K562 (cell line): ENCODE results near the gene SEC14L2. TPM values are rescaled to one million over a fixed set of nuclear protein-coding genes. Genes with fewer than 3 reads are reported as not detected.

ENCODE experiments used
- CAMTA2 ChIP-seq: fragments of 250-450 bp; sonication (Bioruptor Pico); conservative IDR thresholded peaks from 2 replicates; pipeline ENCODE4 v1.5.1; 2022
- CREM ChIP-seq: IDR thresholded peaks from 2 replicates; pipeline ENCODE4 v1.6.1; 2014; ENCODE audit warnings: antibody characterized with exemption, low read depth
- JUND ChIP-seq, 2 experiments: IDR thresholded peaks; 2 replicates in 1 of 2; 3 replicates in 1 of 2; pipeline ENCODE4 v1.6.1; 2011; ENCODE audit warnings: borderline replicate concordance in 2 of 2, low read depth in 2 of 2, low read length in 2 of 2, improper control_type of control experiment in 1 of 2, missing biosample characterization in 1 of 2, missing genetic modification characterization in 1 of 2, missing genetic modification reagents in 1 of 2
- KDM1A ChIP-seq, 2 experiments: fragments of 450-650 bp; IDR thresholded peaks; 2 replicates each; pipeline ENCODE4 v1.6.1; 2016; ENCODE audit warnings: mild to moderate bottlenecking in 2 of 2
- MAFG ChIP-seq: fragments of 450-650 bp; conservative IDR thresholded peaks from 2 replicates; pipeline ENCODE4 v1.6.1; 2016; ENCODE audit warnings: missing genetic modification characterization, missing compliant biosample characterization
- MBD2 ChIP-seq: sonication (generic); IDR thresholded peaks from 2 replicates; pipeline ENCODE4 v1.6.1; 2016; ENCODE audit warnings: low read depth, borderline replicate concordance
- RBM15 ChIP-seq: fragments of 200-400 bp; formaldehyde crosslinking; IDR thresholded peaks from 2 replicates; pipeline ENCODE4 v1.6.1; 2018; ENCODE audit warnings: mild to moderate bottlenecking, low read length, moderate library complexity; ENCODE audit not compliant: insufficient read depth
- SMARCA4 ChIP-seq: fragments of 450-650 bp; IDR thresholded peaks from 2 replicates; pipeline ENCODE4 v1.6.1; 2016
- TBP ChIP-seq: optimal IDR thresholded peaks from 2 replicates; pipeline ENCODE3; 2011; ENCODE audit warnings: low read depth, low read length, improper control_type of control experiment
- ZKSCAN8 ChIP-seq: fragments of 200-800 bp; sonication (Bioruptor generic); IDR thresholded peaks from 2 replicates; pipeline ENCODE4 v1.6.1; 2016; ENCODE audit warnings: missing genetic modification characterization, missing compliant biosample characterization
- ZNF134 ChIP-seq: fragments of 250-450 bp; sonication (Bioruptor Pico); conservative IDR thresholded peaks from 2 replicates; pipeline ENCODE4 v1.4.0; 2020
- ZNF175 ChIP-seq: fragments of 200-800 bp; sonication (Bioruptor generic); IDR thresholded peaks from 2 replicates; pipeline ENCODE4 v1.6.1; 2016; ENCODE audit warnings: low read depth, mild to moderate bottlenecking, missing genetic modification characterization, missing compliant biosample characterization
- ZNF23 ChIP-seq: fragments of 250-450 bp; sonication (Bioruptor Pico); IDR thresholded peaks from 2 replicates; pipeline ENCODE4 v1.4.0; 2020; ENCODE audit warnings: mild to moderate bottlenecking
- ZNF316 ChIP-seq: fragments of 450-650 bp; IDR thresholded peaks from 2 replicates; pipeline ENCODE4 v1.6.1; 2016
- ZNF561 ChIP-seq: fragments of 450-650 bp; formaldehyde crosslinking; conservative IDR thresholded peaks from 2 replicates; pipeline ENCODE4 v1.4.0; 2020; ENCODE audit warnings: mild to moderate bottlenecking, moderate library complexity
- polyA plus RNA-seq, 8 experiments: library from polyadenylated mRNA; depleted of rRNA in 4 of 8; stranded (reverse) in 5 of 8; unstranded in 3 of 8; fragments of >200 nt; fragmentation: Nextera tagmentation in 2 of 8; fragmentation: Illumina TruSeq in 1 of 8; extraction: Ambion mirVana in 2 of 8; extraction: Trizol in 1 of 8; gene quantifications; 2 replicates each; pipeline versions ENCODE4 v1.2.1 to v1.2.3, GENCODE V29; 2011 to 2014; ENCODE audit warnings: inconsistent platforms in 1 of 8, missing spikeins in 1 of 8
- total RNA-seq, 7 experiments: library from RNA; depleted of rRNA in 6 of 7; stranded (reverse); fragments of >200 nt in 6 of 7; fragmentation: Illumina TruSeq in 2 of 7; extraction: Trizol in 2 of 7; gene quantifications; 2 replicates each; pipeline versions ENCODE4 v1.2.1 to v1.2.3, GENCODE V29; 2011 to 2021; ENCODE audit warnings: low replicate concordance in 1 of 7
- TF ChIP-seq, protein P1 (sequence below): sonication (generic); formaldehyde crosslinking; IDR thresholded peaks from 2 replicates; pipeline ENCODE4 v1.8.0; 2022; ENCODE audit warnings: mild to moderate bottlenecking, missing genetic modification reagents
- TF ChIP-seq, protein P2 (sequence below), 2 experiments: fragments of 450-650 bp in 1 of 2; sonication (generic) in 1 of 2; formaldehyde crosslinking in 1 of 2; IDR thresholded peaks in 1 of 2; conservative IDR thresholded peaks in 1 of 2; 2 replicates each; pipeline versions ENCODE4 v1.6.1 to v1.8.1; 2016 to 2023; ENCODE audit warnings: mild to moderate bottlenecking in 2 of 2, moderate library complexity in 2 of 2, inconsistent platforms in 1 of 2, missing genetic modification reagents in 1 of 2
- TF ChIP-seq, protein P3 (sequence below): fragments of 450-650 bp; formaldehyde crosslinking; IDR thresholded peaks from 2 replicates; pipeline ENCODE4 v1.4.0; 2022; ENCODE audit warnings: missing genetic modification characterization
- TF ChIP-seq, protein P4 (sequence below): fragments of 250-450 bp; sonication (Bioruptor Pico); IDR thresholded peaks from 2 replicates; pipeline ENCODE4 v1.5.0; 2021

SEC14L2 gene
- total and polyA plus RNA-seq, 9 of the 15 experiments (the other 6 are each of a cell fraction or from before 2014, with no cell fraction given), result 0.03 to 0.17 (median 0.10) TPM

DNA sequence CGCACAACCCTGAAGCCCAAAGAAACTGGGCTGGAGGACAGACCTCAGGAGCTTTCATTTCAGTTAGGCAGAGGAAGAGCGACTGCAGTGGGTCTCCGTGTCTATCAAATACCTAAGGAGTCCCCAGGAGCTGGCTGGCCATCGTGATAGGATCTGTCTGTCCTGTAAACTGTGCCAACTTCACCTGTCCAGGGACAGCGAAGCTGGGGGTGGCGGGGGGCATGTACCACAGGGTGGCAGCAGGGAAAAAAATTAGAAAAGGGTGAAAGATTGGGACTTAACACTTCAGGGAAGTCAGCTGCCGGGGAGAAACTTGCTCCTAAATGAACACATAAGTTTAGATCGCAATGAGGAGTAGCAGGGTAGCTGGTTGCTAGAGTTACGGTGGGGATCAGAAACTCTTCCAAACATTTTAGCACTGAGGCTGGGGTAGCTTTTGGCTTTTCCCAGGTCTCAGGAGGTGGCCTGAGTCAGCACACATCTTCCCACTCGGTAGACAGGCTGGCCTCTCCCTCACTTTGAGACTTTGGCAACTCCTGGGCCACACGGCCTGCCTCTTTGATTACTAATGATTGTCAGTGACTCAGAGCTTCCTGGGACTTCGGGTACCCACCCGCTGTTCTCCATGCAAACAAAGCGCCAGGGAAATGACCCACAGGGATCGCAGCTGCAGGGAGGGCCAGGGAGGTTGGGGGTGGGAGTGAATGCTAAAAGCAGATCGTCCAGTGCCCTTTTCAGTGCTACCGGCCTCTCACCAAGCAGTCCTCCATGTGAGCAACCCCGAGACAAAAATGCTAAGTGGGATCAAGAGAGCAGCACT, 25.9 kb downstream of the SEC14L2 start (continued):
- TF ChIP-seq ZNF316 (peak; percentile 58), MBD2 (0 out of 2 replicates have a peak, but pooled peaks have one; percentile 19), RBM15 (no peak), ZKSCAN8 (CRISPR knock-in tag) (peak; percentile 27; the same call in 1 of the 2 replicates), CREM (0 out of 2 replicates have a peak, but pooled peaks have one; percentile 21), MAFG (tag) (0 out of 2 replicates have a peak, but pooled peaks have one; percentile 10), ZNF23 (no peak), SMARCA4 (0 out of 2 replicates have a peak, but pooled peaks have one; percentile 28), CAMTA2 (CRISPR knock-in tag) (no peak), ZNF134 (no peak), ZNF175 (0 out of 2 replicates have a peak, but pooled peaks have one; percentile 34), TBP (no peak), ZNF561 (CRISPR knock-in tag) (no peak), JUND (IDR thresholded peaks at IDR 0.05; ENCODE audit: borderline replicate concordance, low read depth, low read length) (peak; percentile 65), JUND (tag; IDR thresholded peaks at IDR 0.05; ENCODE audit: borderline replicate concordance, low read depth, low read length) (peak; percentile 30; the same call in 2 of the 3 replicates), KDM1A (IDR thresholded peaks at IDR 0.05) (no peak)
- TF ChIP-seq, protein P1, sequence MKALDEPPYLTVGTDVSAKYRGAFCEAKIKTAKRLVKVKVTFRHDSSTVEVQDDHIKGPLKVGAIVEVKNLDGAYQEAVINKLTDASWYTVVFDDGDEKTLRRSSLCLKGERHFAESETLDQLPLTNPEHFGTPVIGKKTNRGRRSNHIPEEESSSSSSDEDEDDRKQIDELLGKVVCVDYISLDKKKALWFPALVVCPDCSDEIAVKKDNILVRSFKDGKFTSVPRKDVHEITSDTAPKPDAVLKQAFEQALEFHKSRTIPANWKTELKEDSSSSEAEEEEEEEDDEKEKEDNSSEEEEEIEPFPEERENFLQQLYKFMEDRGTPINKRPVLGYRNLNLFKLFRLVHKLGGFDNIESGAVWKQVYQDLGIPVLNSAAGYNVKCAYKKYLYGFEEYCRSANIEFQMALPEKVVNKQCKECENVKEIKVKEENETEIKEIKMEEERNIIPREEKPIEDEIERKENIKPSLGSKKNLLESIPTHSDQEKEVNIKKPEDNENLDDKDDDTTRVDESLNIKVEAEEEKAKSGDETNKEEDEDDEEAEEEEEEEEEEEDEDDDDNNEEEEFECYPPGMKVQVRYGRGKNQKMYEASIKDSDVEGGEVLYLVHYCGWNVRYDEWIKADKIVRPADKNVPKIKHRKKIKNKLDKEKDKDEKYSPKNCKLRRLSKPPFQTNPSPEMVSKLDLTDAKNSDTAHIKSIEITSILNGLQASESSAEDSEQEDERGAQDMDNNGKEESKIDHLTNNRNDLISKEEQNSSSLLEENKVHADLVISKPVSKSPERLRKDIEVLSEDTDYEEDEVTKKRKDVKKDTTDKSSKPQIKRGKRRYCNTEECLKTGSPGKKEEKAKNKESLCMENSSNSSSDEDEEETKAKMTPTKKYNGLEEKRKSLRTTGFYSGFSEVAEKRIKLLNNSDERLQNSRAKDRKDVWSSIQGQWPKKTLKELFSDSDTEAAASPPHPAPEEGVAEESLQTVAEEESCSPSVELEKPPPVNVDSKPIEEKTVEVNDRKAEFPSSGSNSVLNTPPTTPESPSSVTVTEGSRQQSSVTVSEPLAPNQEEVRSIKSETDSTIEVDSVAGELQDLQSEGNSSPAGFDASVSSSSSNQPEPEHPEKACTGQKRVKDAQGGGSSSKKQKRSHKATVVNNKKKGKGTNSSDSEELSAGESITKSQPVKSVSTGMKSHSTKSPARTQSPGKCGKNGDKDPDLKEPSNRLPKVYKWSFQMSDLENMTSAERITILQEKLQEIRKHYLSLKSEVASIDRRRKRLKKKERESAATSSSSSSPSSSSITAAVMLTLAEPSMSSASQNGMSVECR (CRISPR knock-in tag), result no peak
- TF ChIP-seq, protein P2, sequence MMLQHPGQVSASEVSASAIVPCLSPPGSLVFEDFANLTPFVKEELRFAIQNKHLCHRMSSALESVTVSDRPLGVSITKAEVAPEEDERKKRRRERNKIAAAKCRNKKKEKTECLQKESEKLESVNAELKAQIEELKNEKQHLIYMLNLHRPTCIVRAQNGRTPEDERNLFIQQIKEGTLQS (IDR thresholded peaks at IDR 0.05), result peak; percentile 52
- TF ChIP-seq, protein P2 (CRISPR knock-in tag; conservative IDR thresholded peaks at IDR 0.05), result no peak
- TF ChIP-seq, protein P3, sequence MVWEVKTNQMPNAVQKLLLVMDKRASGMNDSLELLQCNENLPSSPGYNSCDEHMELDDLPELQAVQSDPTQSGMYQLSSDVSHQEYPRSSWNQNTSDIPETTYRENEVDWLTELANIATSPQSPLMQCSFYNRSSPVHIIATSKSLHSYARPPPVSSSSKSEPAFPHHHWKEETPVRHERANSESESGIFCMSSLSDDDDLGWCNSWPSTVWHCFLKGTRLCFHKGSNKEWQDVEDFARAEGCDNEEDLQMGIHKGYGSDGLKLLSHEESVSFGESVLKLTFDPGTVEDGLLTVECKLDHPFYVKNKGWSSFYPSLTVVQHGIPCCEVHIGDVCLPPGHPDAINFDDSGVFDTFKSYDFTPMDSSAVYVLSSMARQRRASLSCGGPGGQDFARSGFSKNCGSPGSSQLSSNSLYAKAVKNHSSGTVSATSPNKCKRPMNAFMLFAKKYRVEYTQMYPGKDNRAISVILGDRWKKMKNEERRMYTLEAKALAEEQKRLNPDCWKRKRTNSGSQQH (CRISPR knock-in tag), result no peak
- TF ChIP-seq, protein P4, sequence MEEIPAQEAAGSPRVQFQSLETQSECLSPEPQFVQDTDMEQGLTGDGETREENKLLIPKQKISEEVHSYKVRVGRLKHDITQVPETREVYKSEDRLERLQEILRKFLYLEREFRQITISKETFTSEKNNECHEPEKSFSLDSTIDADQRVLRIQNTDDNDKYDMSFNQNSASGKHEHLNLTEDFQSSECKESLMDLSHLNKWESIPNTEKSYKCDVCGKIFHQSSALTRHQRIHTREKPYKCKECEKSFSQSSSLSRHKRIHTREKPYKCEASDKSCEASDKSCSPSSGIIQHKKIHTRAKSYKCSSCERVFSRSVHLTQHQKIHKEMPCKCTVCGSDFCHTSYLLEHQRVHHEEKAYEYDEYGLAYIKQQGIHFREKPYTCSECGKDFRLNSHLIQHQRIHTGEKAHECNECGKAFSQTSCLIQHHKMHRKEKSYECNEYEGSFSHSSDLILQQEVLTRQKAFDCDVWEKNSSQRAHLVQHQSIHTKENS (CRISPR knock-in tag), result no peak
